K562 (cell line): ENCODE data around the gene KRT77. TPM values are rescaled to one million over a fixed set of nuclear protein-coding genes. Genes with fewer than 3 reads are reported as not detected.
A peak's percentile ranks its signal among the peaks of the same experiment; 100 is the strongest.

ENCODE experiments used
- C11orf30 ChIP-seq: fragments of 450-650 bp; IDR thresholded peaks from 2 replicates; pipeline ENCODE4 v1.6.1; 2016; ENCODE audit warnings: low read depth, mild to moderate bottlenecking
- CGGBP1 ChIP-seq: fragments of 250-450 bp; sonication (Bioruptor Pico); IDR thresholded peaks from 2 replicates; pipeline ENCODE4 v1.9.0; 2021; ENCODE audit warnings: mild to moderate bottlenecking
- CXXC5 ChIP-seq: fragments of 250-450 bp; sonication (Bioruptor Pico); IDR thresholded peaks from 2 replicates; pipeline ENCODE4 v1.8.0; 2022; ENCODE audit warnings: inconsistent platforms, mild to moderate bottlenecking, moderate library complexity
- ERF ChIP-seq: fragments of 450-650 bp; formaldehyde crosslinking; IDR thresholded peaks from 2 replicates; pipeline ENCODE4 v1.4.0; 2020; ENCODE audit warnings: mild to moderate bottlenecking, mixed read lengths
- EWSR1 ChIP-seq: fragments of 450-650 bp; IDR thresholded peaks from 2 replicates; pipeline ENCODE4 v1.6.1; 2018; ENCODE audit warnings: borderline replicate concordance, mild to moderate bottlenecking, low read depth, moderate library complexity; ENCODE audit not compliant: partially characterized antibody
- MAFK ChIP-seq: IDR thresholded peaks from 2 replicates; pipeline ENCODE4 v1.6.1; 2011; ENCODE audit warnings: low read length, improper control_type of control experiment
- MCM5 ChIP-seq: fragments of 450-650 bp; IDR thresholded peaks from 2 replicates; pipeline ENCODE4 v1.6.1; 2016; ENCODE audit warnings: low read depth
- MGA ChIP-seq: fragments of 450-650 bp; IDR thresholded peaks from 2 replicates; pipeline ENCODE4 v1.6.1; 2016; ENCODE audit warnings: mild to moderate bottlenecking, moderate library complexity
- MYNN ChIP-seq, 2 experiments: sonication (generic); formaldehyde crosslinking in 1 of 2; IDR thresholded peaks; 2 replicates each; pipeline versions ENCODE4 v1.5.0 to v1.6.1; 2016 to 2020; ENCODE audit warnings: antibody characterized with exemption in 1 of 2, missing genetic modification reagents in 1 of 2
- NFXL1 ChIP-seq: fragments of 450-650 bp; formaldehyde crosslinking; IDR thresholded peaks from 2 replicates; pipeline ENCODE4 v1.4.0; 2021; ENCODE audit warnings: mild to moderate bottlenecking
- SAP30 ChIP-seq: fragments of 200-600 bp; sonication (generic); IDR thresholded peaks from 2 replicates; pipeline ENCODE4 v1.6.1; 2012; ENCODE audit warnings: borderline replicate concordance, low read depth, mild to moderate bottlenecking, moderate library complexity, low read length, control low read depth, inconsistent platforms; ENCODE audit not compliant: insufficient read depth, poor library complexity, severe bottlenecking
- TCF3 ChIP-seq: sonication (generic); formaldehyde crosslinking; IDR thresholded peaks from 2 replicates; pipeline ENCODE4 v1.4.0; 2020; ENCODE audit warnings: mild to moderate bottlenecking, missing genetic modification reagents
- TRIM28 ChIP-seq: fragments of 450-650 bp; IDR thresholded peaks from 2 replicates; pipeline ENCODE4 v1.6.1; 2017
- ZNF398 ChIP-seq: fragments of 250-450 bp; sonication (Bioruptor Pico); IDR thresholded peaks from 2 replicates; pipeline ENCODE4 v1.8.0; 2021; ENCODE audit warnings: moderate library complexity, mild to moderate bottlenecking, inconsistent platforms
- polyA plus RNA-seq, 8 experiments: library from polyadenylated mRNA; depleted of rRNA in 4 of 8; stranded (reverse) in 5 of 8; unstranded in 3 of 8; fragments of >200 nt; fragmentation: Nextera tagmentation in 2 of 8; fragmentation: Illumina TruSeq in 1 of 8; extraction: Ambion mirVana in 2 of 8; extraction: Trizol in 1 of 8; gene quantifications; 2 replicates each; pipeline versions ENCODE4 v1.2.1 to v1.2.3, GENCODE V29; 2011 to 2014; ENCODE audit warnings: inconsistent platforms in 1 of 8, missing spikeins in 1 of 8
- total RNA-seq, 7 experiments: library from RNA; depleted of rRNA in 6 of 7; stranded (reverse); fragments of >200 nt in 6 of 7; fragmentation: Illumina TruSeq in 2 of 7; extraction: Trizol in 2 of 7; gene quantifications; 2 replicates each; pipeline versions ENCODE4 v1.2.1 to v1.2.3, GENCODE V29; 2011 to 2021; ENCODE audit warnings: low replicate concordance in 1 of 7

Gene KRT77
- total and polyA plus RNA-seq, 9 of the 15 experiments (the other 6 are each of a cell fraction or from before 2014, with no cell fraction given), result not detected

GRCh38 chr12:52645120-52645761 is 58.1 kb downstream of the KRT77 start (continued):
- TF ChIP-seq ERF (CRISPR knock-in tag) (no peak), C11orf30 (no peak), CGGBP1 (CRISPR knock-in tag) (no peak), NFXL1 (CRISPR knock-in tag) (no peak), MCM5 (no peak), CXXC5 (CRISPR knock-in tag) (0 out of 2 replicates have a peak, but pooled peaks have one; percentile 10), TRIM28 (no peak), EWSR1 (no peak), TCF3 (CRISPR knock-in tag) (no peak), MGA (no peak), ZNF398 (CRISPR knock-in tag) (no peak), MYNN (IDR thresholded peaks at IDR 0.05) (no peak), MYNN (CRISPR knock-in tag; IDR thresholded peaks at IDR 0.05) (no peak), MAFK (no peak), SAP30 (no peak)
